Kidney (tissue), 14 donors: ENCODE data around the gene ACTR10. TPM values are rescaled to one million over a fixed set of nuclear protein-coding genes. Genes with fewer than 3 reads are reported as not detected.

Source experiments
- DNase-seq, 5 donors: peaks; one replicate each; pipeline ENCODE4 v3.0.0-alpha.2; 2013 to 2020
- FAIRE-seq: peaks from 2 replicates; lab custom pipeline; 2012; peaks lifted over from hg19 to GRCh38; lab: Jason Lieb, UNC
- H3K27ac ChIP-seq, 2 donors: one replicate each; pipeline ENCODE4 v1.7.0; 2013; ENCODE audit warnings: low read depth in 2 of 2, low read length in 2 of 2, inconsistent platforms in 1 of 2
- H3K27me3 ChIP-seq: one replicate; pipeline ENCODE4 v1.7.1; 2013; ENCODE audit warnings: low read length, inconsistent platforms; ENCODE audit not compliant: control insufficient read depth, insufficient read depth
- H3K36me3 ChIP-seq, 3 donors: one replicate each; pipeline versions ENCODE4 v1.7.0 to v1.7.1; 2013; ENCODE audit warnings: low read length in 3 of 3, control low read depth in 1 of 3, inconsistent platforms in 1 of 3; ENCODE audit not compliant: insufficient read depth in 3 of 3, control insufficient read depth in 2 of 3
- H3K4me1 ChIP-seq, 3 donors: one replicate each; pipeline versions ENCODE4 v1.7.0 to v1.7.1; 2013; ENCODE audit warnings: low read length in 3 of 3, inconsistent platforms in 1 of 3, low read depth in 1 of 3; ENCODE audit not compliant: control insufficient read depth in 2 of 3, insufficient read depth in 2 of 3
- H3K4me3 ChIP-seq, 3 donors: one replicate each; pipeline versions ENCODE4 v1.7.0 to v1.8.1; 2013; ENCODE audit warnings: low read length in 3 of 3, control low read depth in 1 of 3, inconsistent platforms in 1 of 3
- H3K9ac ChIP-seq, 3 donors: one replicate each; pipeline versions ENCODE4 v1.7.0 to v1.7.1; 2013; ENCODE audit warnings: low read length in 3 of 3, control low read depth in 1 of 3, inconsistent platforms in 1 of 3
- H3K9me3 ChIP-seq, 3 donors: one replicate each; pipeline versions ENCODE4 v1.7.0 to v1.7.1; 2013; ENCODE audit warnings: low read length in 3 of 3, control low read depth in 1 of 3, inconsistent platforms in 1 of 3; ENCODE audit not compliant: control insufficient read depth in 2 of 3, insufficient read depth in 1 of 3
- CTCF ChIP-seq: IDR thresholded peaks from 3 replicates; pipeline ENCODE4 v1.5.1; 2012; ENCODE audit warnings: mild to moderate bottlenecking, moderate library complexity, borderline replicate concordance; ENCODE audit not compliant: insufficient read depth; ENCODE audit errors: extremely low read depth
- intact Hi-C: fragments of 100-400 bp; cut with DNase I; formaldehyde crosslinking; loops from one replicate; pipeline ENCODE4 v1.11.1; 2022
- polyA plus RNA-seq: library from polyadenylated mRNA; stranded (reverse); fragments of 350-450 nt; fragmentation: Illumina TruSeq; extraction: RNeasy Lipid Tissue Mini Kit (QIAGEN cat#74804); gene quantifications from one replicate; pipeline ENCODE4 v1.2.3, GENCODE V29; 2014; ENCODE audit warnings: low read depth, low replicate concordance; ENCODE audit not compliant: insufficient read depth
- total RNA-seq: library from RNA; stranded (reverse); fragmentation: NEBNext Ultra II Directional; extraction: Animal tissue kit (Norgen Biotek cat#: 25700); gene quantifications from one replicate; pipeline ENCODE4 v1.2.1, GENCODE V29; 2021
- donor health status: control.
- donor health status: control.
- donor health status: control.
- donor health status: control.
- donor health status: control.
- donor health status: DM: yes; HTN: yes; CAD: no.
- donor health status: Normal renal cell carcinoma (clear cell type).

ACTR10 gene
- total and polyA plus RNA-seq, 2 donors from 2014 or later: 68.1 to 96.6 TPM

- TF ChIP-seq CTCF: no peak
- no peak overlapping the region for H3K4me3 ChIP-seq
- H3K27ac ChIP-seq: no peak overlapping the region
- intact Hi-C loops: no loop called here
- FAIRE-seq (no peak), DNase-seq (no peak)
- no peaks in the 10 kb centered on the region for H3K9me3 ChIP-seq
- peaks cover 12 to 35% (median 17%) of the 10 kb centered on the region in 3 donors for H3K36me3 ChIP-seq
- no peaks in the 10 kb centered on the region for H3K27me3 ChIP-seq
- H3K4me1 ChIP-seq: peaks cover 0 to 26% (median 10%) of the 10 kb centered on the region in 3 donors
- H3K9ac ChIP-seq: no peak overlapping the region
Measured at GRCh38 chr14:58285132-58285531, 85.2 kb downstream of the ACTR10 start.

Other genes with a start within 250 kb of the ACTR10 start
- 4.9 TPM for gene ARMH4, start 47.9 kb upstream of the ACTR10 start, total RNA-seq
- gene ARMH4, start 47.9 kb upstream of the ACTR10 start, polyA plus RNA-seq: 14.2 TPM
- 151 TPM for gene PSMA3, start 44.7 kb downstream of the ACTR10 start, total RNA-seq
- 164 TPM for gene PSMA3, start 44.7 kb downstream of the ACTR10 start, polyA plus RNA-seq
- 32.5 TPM for gene ARID4A, start 98.4 kb downstream of the ACTR10 start, total RNA-seq
- gene ARID4A, start 98.4 kb downstream of the ACTR10 start, polyA plus RNA-seq: 3.9 TPM
- gene TOMM20L, start 195.8 kb downstream of the ACTR10 start, total RNA-seq: not detected
- not detected for gene TOMM20L, start 195.8 kb downstream of the ACTR10 start, polyA plus RNA-seq
- 32.8 TPM for gene TIMM9, start 227.4 kb downstream of the ACTR10 start, total RNA-seq
- gene TIMM9, start 227.4 kb downstream of the ACTR10 start, polyA plus RNA-seq: 80.1 TPM
- gene KIAA0586, start 227.6 kb downstream of the ACTR10 start, total RNA-seq: 16.8 TPM
- 4.7 TPM for gene KIAA0586, start 227.6 kb downstream of the ACTR10 start, polyA plus RNA-seq